PFSK-1 (cell line): ENCODE measurements around the gene NEK7.

ENCODE experiments used
- FOXP2 ChIP-seq: optimal IDR thresholded peaks from 2 replicates; pipeline ENCODE3; 2011; ENCODE audit warnings: borderline replicate concordance, control low read depth, inconsistent platforms; ENCODE audit not compliant: insufficient read depth; ENCODE audit errors: extremely low read length, extremely low read depth
- POLR2AphosphoS5 ChIP-seq: IDR thresholded peaks from 2 replicates; pipeline ENCODE4 v1.6.1; 2012; ENCODE audit warnings: low read depth, mild to moderate bottlenecking, control low read depth, low read length, moderate library complexity
- REST ChIP-seq, 2 experiments: IDR thresholded peaks; 2 replicates each; pipeline versions ENCODE4 v1.6.1 to v1.8.0; 2011 to 2012; ENCODE audit warnings: low read depth in 2 of 2, low read length in 2 of 2, control low read depth in 1 of 2, inconsistent platforms in 1 of 2, mild to moderate bottlenecking in 1 of 2, moderate library complexity in 1 of 2; ENCODE audit not compliant: insufficient read depth in 1 of 2
- SIN3A ChIP-seq: IDR thresholded peaks from 2 replicates; pipeline ENCODE4 v1.6.1; 2012; ENCODE audit warnings: mild to moderate bottlenecking, low read length, moderate library complexity, borderline replicate concordance; ENCODE audit not compliant: insufficient read depth
- TAF1 ChIP-seq: IDR thresholded peaks from 2 replicates; pipeline ENCODE4 v1.6.1; 2012; ENCODE audit warnings: low read length, control low read depth, borderline replicate concordance; ENCODE audit not compliant: insufficient read depth

Gene NEK7

GRCh38 chr1:198261886-198262285 is 105.1 kb downstream of the NEK7 start:
- TF ChIP-seq POLR2AphosphoS5 (no peak), TAF1 (no peak), SIN3A (no peak), FOXP2 (no peak), REST (IDR thresholded peaks at IDR 0.05; ENCODE audit: insufficient read depth in 1 of 2, low read depth in 2 of 2, low read length in 2 of 2) (no peak)

GRCh38 chr1:198263186-198263585 is 106.4 kb downstream of the NEK7 start:
- no peak for TF ChIP-seq POLR2AphosphoS5
- TF ChIP-seq TAF1: no peak

GRCh38 chr1:198264282-198264681 is 107.5 kb downstream of the NEK7 start:
- TF ChIP-seq TAF1 (no peak), FOXP2 (no peak), SIN3A (no peak), POLR2AphosphoS5 (no peak), REST (IDR thresholded peaks at IDR 0.05; ENCODE audit: insufficient read depth in 1 of 2, low read depth in 2 of 2, low read length in 2 of 2) (no peak)

GRCh38 chr1:198265073-198265661 is 108.4 kb downstream of the NEK7 start:
- TF ChIP-seq TAF1: no peak
- no peak for TF ChIP-seq REST (IDR thresholded peaks at IDR 0.05; ENCODE audit: insufficient read depth in 1 of 2, low read depth in 2 of 2, low read length in 2 of 2)
- no peak for TF ChIP-seq FOXP2
- no peak for TF ChIP-seq SIN3A
- no peak for TF ChIP-seq POLR2AphosphoS5

GRCh38 chr1:198267056-198267455 is 110.3 kb downstream of the NEK7 start:
- TF ChIP-seq POLR2AphosphoS5: no peak
- TF ChIP-seq FOXP2: no peak
- no peak for TF ChIP-seq REST (IDR thresholded peaks at IDR 0.05; ENCODE audit: insufficient read depth in 1 of 2, low read depth in 2 of 2, low read length in 2 of 2)
- no peak for TF ChIP-seq TAF1
- no peak for TF ChIP-seq SIN3A
